Measurements from ENCODE around the gene SPRR2B.
"Not testable (repeated sequence)": the region's sequence is repeated elsewhere in the genome, so short reads cannot be mapped to it uniquely, and the experiment has no call there.

DNA sequence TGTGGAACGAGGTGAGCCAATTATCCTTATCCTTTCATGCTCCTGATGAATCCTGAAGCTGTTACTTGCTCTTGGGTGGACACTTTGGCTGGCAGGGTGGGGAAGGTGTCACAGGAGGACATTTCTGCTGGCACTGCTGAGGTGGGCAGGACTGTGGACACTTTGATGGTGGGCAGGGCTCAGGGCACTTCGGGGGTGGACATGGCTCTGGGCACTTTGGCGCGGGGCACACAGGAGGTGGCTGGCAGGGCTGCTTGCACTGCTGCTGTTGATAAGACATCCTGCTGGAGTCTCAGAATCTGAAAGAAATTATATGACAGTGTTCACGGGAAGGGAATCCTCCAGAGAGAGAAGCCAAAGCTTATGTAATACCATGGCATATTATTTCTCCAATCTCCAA, 41.0 kb upstream of the SPRR2B start:
- TF ChIP-seq, protein P1, sequence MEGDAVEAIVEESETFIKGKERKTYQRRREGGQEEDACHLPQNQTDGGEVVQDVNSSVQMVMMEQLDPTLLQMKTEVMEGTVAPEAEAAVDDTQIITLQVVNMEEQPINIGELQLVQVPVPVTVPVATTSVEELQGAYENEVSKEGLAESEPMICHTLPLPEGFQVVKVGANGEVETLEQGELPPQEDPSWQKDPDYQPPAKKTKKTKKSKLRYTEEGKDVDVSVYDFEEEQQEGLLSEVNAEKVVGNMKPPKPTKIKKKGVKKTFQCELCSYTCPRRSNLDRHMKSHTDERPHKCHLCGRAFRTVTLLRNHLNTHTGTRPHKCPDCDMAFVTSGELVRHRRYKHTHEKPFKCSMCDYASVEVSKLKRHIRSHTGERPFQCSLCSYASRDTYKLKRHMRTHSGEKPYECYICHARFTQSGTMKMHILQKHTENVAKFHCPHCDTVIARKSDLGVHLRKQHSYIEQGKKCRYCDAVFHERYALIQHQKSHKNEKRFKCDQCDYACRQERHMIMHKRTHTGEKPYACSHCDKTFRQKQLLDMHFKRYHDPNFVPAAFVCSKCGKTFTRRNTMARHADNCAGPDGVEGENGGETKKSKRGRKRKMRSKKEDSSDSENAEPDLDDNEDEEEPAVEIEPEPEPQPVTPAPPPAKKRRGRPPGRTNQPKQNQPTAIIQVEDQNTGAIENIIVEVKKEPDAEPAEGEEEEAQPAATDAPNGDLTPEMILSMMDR (IDR thresholded peaks at IDR 0.05): not testable (repeated sequence)
- TF ChIP-seq POLR2A (IDR thresholded peaks at IDR 0.05): not testable (repeated sequence)

Data from thyroid gland (tissue), 4 donors.